BLaER1 (cell line): ENCODE data around the gene NID1.

ENCODE experiments used
- H3K27ac ChIP-seq: shearing (Covaris generic); formaldehyde crosslinking; 2 replicates; pipeline ENCODE4 v1.8.1; 2022
- H3K27me3 ChIP-seq: shearing (Covaris generic); formaldehyde crosslinking; 2 replicates; pipeline ENCODE4 v1.8.1; 2022
- H3K36me3 ChIP-seq: shearing (Covaris generic); formaldehyde crosslinking; 2 replicates; pipeline ENCODE4 v1.8.1; 2022
- H3K4me1 ChIP-seq: shearing (Covaris generic); formaldehyde crosslinking; 2 replicates; pipeline ENCODE4 v1.8.1; 2022
- H3K4me2 ChIP-seq: shearing (Covaris generic); formaldehyde crosslinking; 2 replicates; pipeline ENCODE4 v1.8.1; 2022
- H3K4me3 ChIP-seq: shearing (Covaris generic); formaldehyde crosslinking; 2 replicates; pipeline ENCODE4 v1.8.1; 2022
- H3K9ac ChIP-seq: shearing (Covaris generic); formaldehyde crosslinking; 2 replicates; pipeline ENCODE4 v1.8.1; 2022
- H3K9me3 ChIP-seq: shearing (Covaris generic); formaldehyde crosslinking; 2 replicates; pipeline ENCODE4 v1.8.1; 2022
- H4K20me1 ChIP-seq: shearing (Covaris generic); formaldehyde crosslinking; 2 replicates; pipeline ENCODE4 v1.8.1; 2022
- Cebpa-rat ChIP-seq: shearing (Covaris generic); IDR thresholded peaks from 2 replicates; pipeline ENCODE4 v1.8.1; 2022

NID1 gene

DNA sequence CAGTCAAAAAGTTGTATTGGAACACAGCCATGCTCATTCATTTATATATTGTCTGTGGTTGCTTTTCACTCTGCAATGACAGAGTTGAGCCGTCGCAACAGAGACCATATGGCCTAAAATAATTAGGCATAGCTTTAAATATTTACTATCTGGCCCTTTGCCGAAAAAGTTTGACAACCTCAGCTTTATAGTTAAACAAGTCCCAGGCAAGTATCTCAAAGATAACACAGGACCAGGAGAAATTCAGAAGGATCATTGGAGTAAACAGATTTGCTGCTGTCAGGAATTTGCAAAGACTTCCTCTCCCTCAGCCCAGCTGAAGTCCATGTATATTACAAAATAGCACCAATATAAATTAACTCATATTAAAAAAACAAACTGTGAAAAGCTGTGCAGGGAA is 34.4 kb downstream of the NID1 start:
- H3K4me2 ChIP-seq: no peak overlapping the region
- no peaks in the 10 kb centered on the region for H3K36me3 ChIP-seq
- no peaks in the 10 kb centered on the region for H3K27me3 ChIP-seq
- peaks cover 12% of the 10 kb centered on the region for H3K4me1 ChIP-seq
- no peak overlapping the region for H3K4me3 ChIP-seq
- no peak overlapping the region for H3K27ac ChIP-seq
- H3K9ac ChIP-seq: no peak overlapping the region
- TF ChIP-seq Cebpa-rat: no peak
- H3K9me3 ChIP-seq: no peaks in the 10 kb centered on the region
- no peaks in the 10 kb centered on the region for H4K20me1 ChIP-seq

DNA sequence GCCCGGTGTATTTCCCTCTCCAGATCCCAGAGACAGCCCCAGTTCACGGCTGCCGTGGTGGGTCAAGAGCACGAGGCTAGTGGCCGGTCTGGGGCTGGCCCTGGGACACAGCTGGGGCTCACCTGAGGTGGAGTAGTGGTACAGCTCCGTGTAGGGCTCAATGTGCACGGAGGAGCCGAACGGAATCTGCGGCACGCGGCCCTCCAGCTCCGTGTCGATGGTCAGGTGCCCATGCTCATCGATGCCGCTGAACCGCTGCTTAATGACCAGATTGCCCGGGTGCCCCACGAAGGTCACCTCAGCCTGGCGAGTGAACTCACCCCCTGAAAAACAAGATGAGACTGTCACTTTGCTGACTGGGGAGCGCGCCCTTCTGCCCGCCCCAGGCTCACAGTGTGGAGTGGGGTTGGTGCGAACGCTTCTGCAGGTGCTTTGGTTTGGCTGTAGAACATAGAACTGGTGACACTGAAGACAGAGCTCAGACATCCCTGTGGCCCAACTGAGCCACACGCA is 35.4 kb downstream of the NID1 start:
- H3K9ac ChIP-seq: no peak overlapping the region
- H3K4me1 ChIP-seq: peaks cover 21% of the 10 kb centered on the region
- H3K4me3 ChIP-seq: no peak overlapping the region
- no peak overlapping the region for H3K27ac ChIP-seq
- no peak for TF ChIP-seq Cebpa-rat
- H3K36me3 ChIP-seq: no peaks in the 10 kb centered on the region
- H3K9me3 ChIP-seq: no peaks in the 10 kb centered on the region
- no peaks in the 10 kb centered on the region for H4K20me1 ChIP-seq
- H3K4me2 ChIP-seq: no peak overlapping the region
- no peaks in the 10 kb centered on the region for H3K27me3 ChIP-seq

DNA sequence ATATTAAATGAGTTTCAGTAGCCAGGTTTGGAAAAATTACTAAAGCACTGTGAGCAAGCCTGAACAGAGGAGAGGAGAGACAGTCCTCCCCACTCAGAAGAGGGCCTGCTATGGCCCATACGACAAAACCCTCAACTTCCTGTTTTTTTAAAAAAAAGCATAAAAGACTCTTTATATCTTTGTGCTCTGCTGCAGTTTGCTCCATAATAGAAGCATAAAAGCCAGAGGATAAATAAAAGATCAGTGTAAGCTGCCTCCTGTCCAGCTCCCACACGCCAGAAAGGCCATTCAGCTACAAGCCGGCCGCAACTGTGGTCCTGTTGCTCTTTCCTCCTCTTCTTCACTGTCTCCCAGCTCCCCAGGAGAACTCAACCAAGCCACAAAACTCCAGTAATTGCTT is 37.8 kb downstream of the NID1 start:
- peak overlapping the region; percentile 35; the same call in 1 of the 2 replicates for H3K27ac ChIP-seq

DNA sequence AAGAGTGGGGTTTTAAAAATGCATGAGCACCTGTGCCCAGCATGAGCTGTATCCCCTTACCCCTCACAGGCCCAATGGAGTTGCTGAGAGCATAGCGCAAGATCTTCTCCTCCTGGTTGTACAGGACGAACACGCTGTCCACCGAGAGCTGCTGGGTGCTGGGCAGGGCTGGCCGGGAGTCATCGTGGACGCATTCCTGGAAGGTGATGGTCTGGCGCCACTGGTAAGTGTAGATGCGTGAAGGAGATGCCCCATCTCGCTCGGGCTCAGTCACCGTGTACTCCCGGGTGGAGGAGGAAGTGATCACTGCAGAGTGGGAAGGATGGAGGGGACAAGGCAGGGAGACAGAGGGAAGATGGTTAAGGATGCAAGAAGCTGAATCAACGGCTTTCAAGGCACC is 39.1 kb downstream of the NID1 start:
- H3K4me3 ChIP-seq: no peak overlapping the region
- no peaks in the 10 kb centered on the region for H3K27me3 ChIP-seq
- no peaks in the 10 kb centered on the region for H3K9me3 ChIP-seq
- no peak for TF ChIP-seq Cebpa-rat
- peaks cover 28% of the 10 kb centered on the region for H3K4me1 ChIP-seq
- no peak overlapping the region for H3K27ac ChIP-seq
- no peaks in the 10 kb centered on the region for H4K20me1 ChIP-seq
- H3K9ac ChIP-seq: no peak overlapping the region
- no peaks in the 10 kb centered on the region for H3K36me3 ChIP-seq
- H3K4me2 ChIP-seq: no peak overlapping the region

More for the DNA sequence above, 37.8 kb downstream of the NID1 start:
- peak overlapping the region; percentile 50 for H3K4me2 ChIP-seq
- TF ChIP-seq Cebpa-rat: no peak
- H3K4me1 ChIP-seq: peaks cover 28% of the 10 kb centered on the region
- H4K20me1 ChIP-seq: no peaks in the 10 kb centered on the region
- 0 out of 2 replicates have a peak overlapping the region, but pooled peaks have one; percentile 15 for H3K9ac ChIP-seq
- no peak overlapping the region for H3K4me3 ChIP-seq
- no peaks in the 10 kb centered on the region for H3K9me3 ChIP-seq
- no peaks in the 10 kb centered on the region for H3K36me3 ChIP-seq
- no peaks in the 10 kb centered on the region for H3K27me3 ChIP-seq

DNA sequence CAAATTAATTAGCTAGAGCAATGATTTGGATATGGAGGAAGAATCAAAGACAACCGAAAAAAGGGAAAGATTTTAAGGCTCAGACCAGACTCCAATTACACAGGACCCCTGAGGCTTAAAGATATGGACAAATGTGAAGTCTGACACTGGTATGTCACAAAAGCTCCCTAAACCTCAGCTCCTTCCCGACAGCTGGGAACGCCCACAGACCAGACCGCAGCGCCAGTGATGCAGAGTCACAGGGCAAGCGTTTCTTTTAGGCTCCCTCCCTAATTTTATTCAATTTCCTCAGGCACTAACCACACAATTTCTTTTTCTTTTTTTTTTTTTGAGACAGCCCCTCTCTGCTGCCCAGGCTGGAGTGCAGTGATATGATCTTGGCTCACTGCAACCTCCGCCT is 40.2 kb downstream of the NID1 start:
- H3K27me3 ChIP-seq: no peaks in the 10 kb centered on the region
- H3K4me1 ChIP-seq: peaks cover 28% of the 10 kb centered on the region
- H4K20me1 ChIP-seq: no peaks in the 10 kb centered on the region
- H3K4me2 ChIP-seq: peak overlapping the region; percentile 45
- no peaks in the 10 kb centered on the region for H3K9me3 ChIP-seq
- no peaks in the 10 kb centered on the region for H3K36me3 ChIP-seq
- no peak overlapping the region for H3K9ac ChIP-seq
- H3K27ac ChIP-seq: no peak overlapping the region
- TF ChIP-seq Cebpa-rat: no peak
- no peak overlapping the region for H3K4me3 ChIP-seq

DNA sequence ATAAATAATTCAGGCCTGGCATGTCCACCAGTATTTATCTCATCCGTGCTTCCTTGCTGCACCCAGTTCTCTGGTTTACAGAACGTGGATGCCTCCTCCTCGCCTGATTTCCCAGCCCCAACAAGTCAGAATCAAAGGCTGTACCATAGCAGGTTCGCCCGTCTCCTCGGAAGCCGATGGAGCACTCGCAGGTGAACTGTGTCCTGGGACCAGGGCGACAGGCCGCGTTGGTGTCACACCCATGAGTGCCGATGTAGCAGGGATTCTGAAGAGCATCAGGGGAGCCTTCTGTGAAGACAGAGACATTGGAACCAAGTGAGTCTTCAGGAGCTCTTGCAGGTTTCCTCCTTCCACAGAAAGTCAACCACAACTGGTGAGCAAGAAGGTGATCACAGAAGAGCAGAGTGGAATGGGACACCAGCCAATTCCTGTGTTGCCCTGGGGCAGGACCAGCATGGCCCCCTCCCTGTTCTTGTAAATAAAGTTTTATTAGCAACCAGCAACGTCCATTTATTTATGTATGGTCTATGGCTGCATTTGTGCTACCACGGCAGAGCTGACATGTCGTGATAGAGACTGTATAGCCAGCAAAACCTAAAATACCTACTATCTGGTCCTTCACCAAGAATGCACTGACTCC is 40.8 kb downstream of the NID1 start:
- Histone ChIP-seq H3K27ac (no peak overlapping the region), H3K27me3 (no peaks in the 10 kb centered on the region), H4K20me1 (no peaks in the 10 kb centered on the region), H3K4me2 (peak overlapping the region; percentile 45; the same call in 1 of the 2 replicates), H3K9ac (no peak overlapping the region), H3K9me3 (no peaks in the 10 kb centered on the region), H3K4me3 (no peak overlapping the region), H3K36me3 (no peaks in the 10 kb centered on the region), H3K4me1 (peaks cover 28% of the 10 kb centered on the region)
- no peak for TF ChIP-seq Cebpa-rat

DNA sequence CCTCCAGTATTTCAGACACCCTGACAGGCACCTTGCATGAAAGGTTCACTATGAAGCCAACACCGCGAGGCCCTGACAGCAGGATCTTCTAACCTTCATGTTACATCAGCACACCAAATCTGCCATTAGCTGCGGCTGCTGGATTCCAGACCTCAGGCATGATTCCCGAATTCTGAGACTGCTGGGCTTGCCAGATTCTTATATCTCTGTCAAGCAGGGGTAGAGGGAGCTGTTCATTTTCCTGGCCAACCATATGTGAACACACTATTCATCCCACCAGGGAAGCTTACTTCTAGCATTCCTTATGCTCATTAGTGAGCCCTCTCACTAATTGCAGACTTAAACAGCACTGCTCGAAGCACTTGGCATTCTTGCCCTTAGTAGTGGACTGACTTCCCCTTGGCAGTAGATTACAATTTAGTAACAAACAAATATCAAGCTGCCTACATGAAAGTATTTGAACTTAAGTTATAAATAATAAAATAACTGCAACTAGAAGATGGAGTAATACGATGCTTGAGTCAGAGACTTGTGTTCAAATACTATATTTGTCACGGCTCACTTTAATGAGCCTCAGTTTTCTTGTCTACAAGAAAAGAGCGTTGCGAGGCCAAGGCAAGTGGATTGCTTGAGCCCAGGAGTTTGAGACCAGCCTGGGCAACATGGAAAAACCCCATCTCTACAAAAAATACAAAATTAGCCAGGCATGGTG is 43.3 kb downstream of the NID1 start:
- TF ChIP-seq Cebpa-rat: no peak
- Histone ChIP-seq H3K36me3 (no peaks in the 10 kb centered on the region), H3K4me3 (no peak overlapping the region), H3K27me3 (no peaks in the 10 kb centered on the region), H3K4me2 (no peak overlapping the region), H3K9me3 (no peaks in the 10 kb centered on the region), H4K20me1 (no peaks in the 10 kb centered on the region), H3K9ac (no peak overlapping the region), H3K4me1 (peaks cover 19% of the 10 kb centered on the region), H3K27ac (no peak overlapping the region)

DNA sequence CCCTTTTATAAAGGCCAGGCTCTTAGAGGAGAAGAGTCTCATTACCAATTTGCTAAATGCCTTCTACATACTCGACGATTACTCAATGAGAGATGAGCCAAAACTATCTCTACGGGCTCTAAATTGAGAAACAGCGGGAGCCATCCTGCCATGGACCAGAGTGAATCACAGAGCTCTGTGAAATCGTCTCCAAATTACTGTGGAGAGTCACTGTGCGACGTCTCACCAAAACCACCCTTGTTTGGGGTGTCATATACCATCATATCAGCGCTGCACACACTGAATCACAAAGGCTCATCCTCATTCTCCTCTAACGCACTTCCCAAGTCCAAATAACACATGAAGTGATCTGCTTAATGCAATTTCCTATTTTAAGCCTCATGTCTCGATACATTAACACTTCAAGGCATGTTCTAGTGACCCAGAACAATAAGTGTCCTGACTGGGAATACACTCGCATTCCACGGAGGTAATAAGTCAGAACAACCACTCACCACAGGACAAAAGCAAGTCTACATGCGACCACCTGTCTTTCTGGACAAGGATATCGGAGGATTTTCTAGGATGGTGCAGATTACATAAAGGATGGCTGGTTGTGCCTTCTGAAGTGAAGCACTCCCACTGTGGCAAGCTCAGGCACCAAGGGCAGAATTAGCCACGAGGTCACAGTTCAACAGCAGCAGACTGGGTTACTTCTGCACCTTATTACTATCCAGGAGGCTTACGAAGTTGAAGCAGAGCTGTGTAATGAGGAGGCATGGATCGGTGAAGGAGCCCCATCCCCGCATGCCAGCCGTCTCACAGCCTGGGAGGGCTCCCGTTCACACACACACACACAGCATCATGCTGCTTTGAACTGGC is 44.3 kb downstream of the NID1 start:
- no peaks in the 10 kb centered on the region for H4K20me1 ChIP-seq

DNA sequence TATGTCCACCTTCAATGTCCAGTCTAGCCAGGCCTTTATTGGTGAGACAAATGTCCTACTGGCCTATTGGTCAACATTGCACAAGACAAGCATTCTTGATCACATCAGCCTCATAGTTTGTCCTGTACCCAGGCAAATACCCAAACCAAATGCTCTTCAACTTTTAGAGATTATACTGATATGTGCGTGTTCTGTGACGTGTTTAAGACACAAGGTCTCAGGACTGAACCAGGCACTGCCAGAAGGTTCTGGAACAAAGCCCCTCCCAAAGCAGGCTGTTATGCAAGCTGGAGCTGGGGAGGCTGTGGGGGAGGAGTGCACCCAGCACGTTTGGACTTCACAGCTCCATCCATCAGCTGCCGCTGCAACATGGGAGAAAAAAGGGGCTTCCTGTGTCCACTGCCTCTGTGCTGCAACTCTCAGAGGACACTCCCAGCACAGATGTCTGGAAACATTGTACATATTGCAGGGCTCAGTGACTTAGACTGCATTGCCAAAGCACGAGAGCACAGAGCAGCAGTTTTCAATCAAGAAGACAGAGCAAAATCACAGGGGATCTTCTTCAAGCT is 45.9 kb downstream of the NID1 start:
- Histone ChIP-seq H3K4me1 (peaks cover 2% of the 10 kb centered on the region; the same call in 1 of the 2 replicates), H3K9ac (no peak overlapping the region), H3K27ac (no peak overlapping the region), H3K27me3 (no peaks in the 10 kb centered on the region), H3K36me3 (no peaks in the 10 kb centered on the region), H3K4me3 (no peak overlapping the region), H3K4me2 (no peak overlapping the region), H3K9me3 (no peaks in the 10 kb centered on the region), H4K20me1 (no peaks in the 10 kb centered on the region)
- TF ChIP-seq Cebpa-rat: no peak

More for the DNA sequence above, 44.3 kb downstream of the NID1 start:
- no peaks in the 10 kb centered on the region for H3K36me3 ChIP-seq
- no peaks in the 10 kb centered on the region for H3K9me3 ChIP-seq
- H3K4me1 ChIP-seq: peaks cover 16% of the 10 kb centered on the region
- H3K9ac ChIP-seq: no peak overlapping the region
- no peaks in the 10 kb centered on the region for H3K27me3 ChIP-seq
- no peak overlapping the region for H3K27ac ChIP-seq
- H3K4me3 ChIP-seq: no peak overlapping the region
- H3K4me2 ChIP-seq: no peak overlapping the region
- no peak for TF ChIP-seq Cebpa-rat
